Nephron progenitor cell (in vitro differentiated cells): ENCODE measurements around the gene ZDHHC14.
A peak's percentile ranks its signal among the peaks of the same experiment; 100 is the strongest.

Experiments used
- DNase-seq: peaks from one replicate; pipeline ENCODE4 v3.0.0; 2021
- H3K27ac Mint-ChIP-seq: 2 replicates; pipeline ENCODE4 v1.8.0; 2021; ENCODE audit warnings: mild to moderate bottlenecking, moderate library complexity, mixed read lengths
- H3K27me3 Mint-ChIP-seq: 2 replicates; pipeline ENCODE4 v1.8.0; 2021; ENCODE audit warnings: mild to moderate bottlenecking, low read depth, mixed read lengths; ENCODE audit not compliant: poor library complexity
- H3K36me3 Mint-ChIP-seq: 2 replicates; pipeline ENCODE4 v1.8.0; 2021; ENCODE audit warnings: low read depth, mixed read lengths
- H3K4me1 Mint-ChIP-seq: 2 replicates; pipeline ENCODE4 v1.8.0; 2021; ENCODE audit warnings: mixed read lengths
- H3K4me3 Mint-ChIP-seq: 2 replicates; pipeline ENCODE4 v1.8.0; 2021; ENCODE audit warnings: mild to moderate bottlenecking, moderate library complexity, mixed read lengths
- H3K9me3 Mint-ChIP-seq: 2 replicates; pipeline ENCODE4 v1.8.0; 2021; ENCODE audit warnings: mild to moderate bottlenecking, moderate library complexity, mixed read lengths
- CTCF ChIP-seq: fragments of 200-600 bp; sonication (generic); IDR thresholded peaks from 2 replicates; pipeline ENCODE4 v1.5.0; 2021; ENCODE audit warnings: antibody characterized with exemption

Gene ZDHHC14

GRCh38 chr6:157579467-157580031, 198.6 kb downstream of the ZDHHC14 start:
- H3K27ac Mint-ChIP-seq, result no peak overlapping the region
- TF ChIP-seq CTCF, result no peak

GRCh38 chr6:157584036-157584435, 203.0 kb downstream of the ZDHHC14 start:
- Mint-ChIP-seq H3K9me3 (peaks cover 31% of the 10 kb centered on the region), H3K27ac (no peak overlapping the region), H3K4me1 (no peaks in the 10 kb centered on the region), H3K36me3 (no peaks in the 10 kb centered on the region), H3K4me3 (no peak overlapping the region), H3K27me3 (peaks cover 3% of the 10 kb centered on the region)
- no peak for TF ChIP-seq CTCF
- no peak for DNase-seq

More at GRCh38 chr6:157579467-157580031, 198.6 kb downstream of the ZDHHC14 start:
- H3K27me3 Mint-ChIP-seq, result no peaks in the 10 kb centered on the region
- H3K9me3 Mint-ChIP-seq, result peaks cover 34% of the 10 kb centered on the region
- DNase-seq, result no peak
- H3K4me1 Mint-ChIP-seq, result no peaks in the 10 kb centered on the region
- no peaks in the 10 kb centered on the region for H3K36me3 Mint-ChIP-seq
- no peak overlapping the region for H3K4me3 Mint-ChIP-seq

GRCh38 chr6:157585274-157586087, 204.5 kb downstream of the ZDHHC14 start:
- H3K36me3 Mint-ChIP-seq, result peaks cover 7% of the 10 kb centered on the region
- peak overlapping the region; percentile 66 for H3K27ac Mint-ChIP-seq
- peaks cover 34% of the 10 kb centered on the region for H3K9me3 Mint-ChIP-seq
- DNase-seq, result no peak
- H3K4me1 Mint-ChIP-seq, result no peaks in the 10 kb centered on the region
- TF ChIP-seq CTCF, result no peak
- H3K27me3 Mint-ChIP-seq, result peaks cover 3% of the 10 kb centered on the region
- H3K4me3 Mint-ChIP-seq, result no peak overlapping the region

- peak overlapping the region; percentile 37 for H3K27ac Mint-ChIP-seq
These were observed 205.1 kb downstream of the ZDHHC14 start for GRCh38 chr6:157586088-157586414.

GRCh38 chr6:157586476-157587126, 205.6 kb downstream of the ZDHHC14 start:
- DNase-seq, result no peak
- Mint-ChIP-seq H3K36me3 (peaks cover 7% of the 10 kb centered on the region), H3K9me3 (peaks cover 45% of the 10 kb centered on the region), H3K27ac (no peak overlapping the region), H3K4me3 (no peak overlapping the region), H3K27me3 (peaks cover 3% of the 10 kb centered on the region), H3K4me1 (no peaks in the 10 kb centered on the region)
- no peak for TF ChIP-seq CTCF

More at GRCh38 chr6:157586088-157586414, 205.1 kb downstream of the ZDHHC14 start:
- DNase-seq, result no peak
- no peak overlapping the region for H3K4me3 Mint-ChIP-seq
- H3K4me1 Mint-ChIP-seq, result no peaks in the 10 kb centered on the region
- H3K27me3 Mint-ChIP-seq, result peaks cover 3% of the 10 kb centered on the region
- peaks cover 39% of the 10 kb centered on the region for H3K9me3 Mint-ChIP-seq
- peaks cover 7% of the 10 kb centered on the region for H3K36me3 Mint-ChIP-seq
- TF ChIP-seq CTCF, result no peak
